ENCODE data around the gene GSTA1.
"Not testable (repeated sequence)": the region's sequence is repeated elsewhere in the genome, so short reads cannot be mapped to it uniquely, and the experiment has no call there.

Gene GSTA1

GRCh38 chr6:52802806-52803205 lies 810 bp downstream of the GSTA1 start:
- DNase-seq = no peak

- DNase-seq = no peak
Measured at GRCh38 chr6:52801188-52801841, 2.3 kb downstream of the GSTA1 start.

GRCh38 chr6:52799272-52799671 lies 4.3 kb downstream of the GSTA1 start:
- not testable (repeated sequence) for DNase-seq

- not testable (repeated sequence) for DNase-seq
Measured at GRCh38 chr6:52794366-52794765, 9.2 kb downstream of the GSTA1 start.

DNA sequence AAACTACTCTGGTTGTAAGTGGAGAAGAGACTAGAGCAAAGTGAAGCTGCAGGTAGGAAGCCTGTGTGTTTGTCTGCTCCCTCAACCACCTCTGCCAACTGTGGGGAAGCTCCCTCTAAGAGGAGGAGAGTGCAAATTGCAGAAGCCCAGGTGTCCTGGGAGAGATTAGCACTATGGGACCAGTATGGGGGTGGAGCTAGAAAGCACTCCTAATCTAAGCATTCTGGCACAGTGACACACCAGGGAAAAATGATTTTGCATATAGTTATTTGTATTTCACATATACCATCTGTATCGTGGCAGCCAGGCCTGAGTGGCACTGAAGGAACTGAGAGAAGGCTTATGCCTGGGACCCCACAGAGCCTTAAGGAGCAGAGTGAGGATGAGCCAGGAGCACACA lies 12.8 kb downstream of the GSTA1 start:
- DNase-seq = no peak

- not testable (repeated sequence) for DNase-seq
Measured at GRCh38 chr6:52789658-52790057, 14.0 kb downstream of the GSTA1 start.

GRCh38 chr6:52788478-52788877 lies 15.1 kb downstream of the GSTA1 start:
- no peak for DNase-seq

DNA sequence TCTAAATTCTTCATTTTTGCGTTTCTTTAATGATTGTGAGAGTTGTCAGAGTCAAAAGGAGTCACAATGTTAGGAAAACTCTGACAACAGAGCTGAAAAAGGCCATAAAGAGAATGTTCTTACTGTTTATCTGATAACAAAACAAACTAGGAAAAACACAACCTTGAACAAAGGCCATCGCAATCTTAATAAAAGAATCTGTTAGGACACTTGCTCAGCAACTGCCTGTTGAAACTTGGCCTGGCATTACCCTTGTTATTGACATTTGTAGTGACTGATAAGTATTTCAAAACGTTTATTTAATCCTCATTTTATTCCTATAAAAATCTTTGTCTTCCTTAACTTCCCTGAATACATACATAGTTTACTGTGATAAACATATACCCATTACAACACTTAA lies 15.7 kb downstream of the GSTA1 start:
- DNase-seq = no peak

DNA sequence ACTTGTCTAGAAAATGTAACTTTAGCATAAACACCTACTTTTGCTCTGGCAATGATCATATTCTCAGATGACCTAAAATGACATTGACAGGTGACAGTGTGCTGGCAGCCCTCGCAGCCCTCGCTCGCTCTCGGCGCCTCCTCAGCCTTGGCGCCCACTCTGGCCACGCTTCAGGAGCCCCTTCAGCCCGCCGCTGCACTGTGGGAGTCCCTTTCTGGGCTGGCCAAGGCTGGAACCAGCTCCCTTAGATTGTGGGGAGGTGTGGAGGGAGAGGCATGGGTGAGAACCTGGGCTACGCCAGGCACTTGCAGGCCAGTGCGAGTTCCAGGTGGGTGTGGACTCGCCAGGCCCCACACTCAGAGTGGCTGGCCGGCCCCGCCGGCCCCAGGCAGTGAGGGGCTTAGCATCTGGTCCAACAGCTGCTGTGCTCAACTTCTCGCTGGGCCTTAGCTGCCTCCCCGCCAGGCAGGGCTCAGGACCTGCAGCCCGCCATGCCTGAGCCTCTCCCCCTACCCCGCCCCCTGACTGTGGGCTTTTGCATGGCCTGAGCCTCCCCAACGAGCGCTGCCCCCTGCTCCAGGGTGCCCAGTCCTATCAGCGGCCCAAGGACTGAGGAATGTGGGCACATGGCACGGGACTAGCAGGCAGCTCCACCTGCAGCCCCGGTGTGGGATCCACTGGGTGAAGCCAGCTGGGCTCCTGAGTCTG lies 17.2 kb downstream of the GSTA1 start:
- DNase-seq = no peak

GRCh38 chr6:52782696-52783274 lies 20.8 kb downstream of the GSTA1 start:
- not testable (repeated sequence) for DNase-seq

DNA sequence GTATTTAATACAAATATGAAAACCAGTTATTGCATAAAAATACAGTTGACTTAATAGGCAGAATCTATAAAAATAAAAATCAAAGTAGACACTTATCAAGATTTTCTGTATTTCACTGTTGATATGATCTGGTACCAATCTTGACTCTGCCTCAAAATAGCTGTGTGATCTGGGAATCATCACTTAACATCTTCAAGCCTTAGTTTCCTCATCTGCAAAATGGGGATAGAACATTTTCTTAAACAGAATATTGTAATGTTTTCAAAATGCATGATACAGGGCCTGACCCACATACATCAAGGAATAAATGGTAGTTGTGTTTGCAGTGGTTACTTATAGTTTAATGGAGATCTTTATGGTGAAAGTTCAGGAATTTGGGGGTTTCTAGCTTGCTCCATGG lies 21.4 kb downstream of the GSTA1 start:
- DNase-seq = not testable (repeated sequence)

DNA sequence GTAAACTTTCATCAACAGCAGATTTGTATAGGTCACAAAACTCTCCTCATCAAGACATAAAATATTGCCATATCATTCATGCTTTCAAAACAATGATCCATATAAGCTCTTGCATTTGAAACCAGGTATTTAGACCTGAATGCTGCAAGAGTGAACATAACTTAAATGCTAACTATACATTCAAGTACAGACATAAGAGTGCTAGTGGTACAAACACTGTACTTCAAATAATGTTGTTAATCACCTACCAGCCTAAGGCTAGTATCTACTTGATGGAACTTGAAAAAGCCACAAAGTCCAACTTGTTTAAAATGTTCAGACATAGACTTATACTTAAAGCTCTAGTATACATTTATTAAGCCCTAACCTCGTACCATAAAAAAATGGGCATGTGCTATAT lies 24.4 kb downstream of the GSTA1 start:
- no peak for DNase-seq

DNA sequence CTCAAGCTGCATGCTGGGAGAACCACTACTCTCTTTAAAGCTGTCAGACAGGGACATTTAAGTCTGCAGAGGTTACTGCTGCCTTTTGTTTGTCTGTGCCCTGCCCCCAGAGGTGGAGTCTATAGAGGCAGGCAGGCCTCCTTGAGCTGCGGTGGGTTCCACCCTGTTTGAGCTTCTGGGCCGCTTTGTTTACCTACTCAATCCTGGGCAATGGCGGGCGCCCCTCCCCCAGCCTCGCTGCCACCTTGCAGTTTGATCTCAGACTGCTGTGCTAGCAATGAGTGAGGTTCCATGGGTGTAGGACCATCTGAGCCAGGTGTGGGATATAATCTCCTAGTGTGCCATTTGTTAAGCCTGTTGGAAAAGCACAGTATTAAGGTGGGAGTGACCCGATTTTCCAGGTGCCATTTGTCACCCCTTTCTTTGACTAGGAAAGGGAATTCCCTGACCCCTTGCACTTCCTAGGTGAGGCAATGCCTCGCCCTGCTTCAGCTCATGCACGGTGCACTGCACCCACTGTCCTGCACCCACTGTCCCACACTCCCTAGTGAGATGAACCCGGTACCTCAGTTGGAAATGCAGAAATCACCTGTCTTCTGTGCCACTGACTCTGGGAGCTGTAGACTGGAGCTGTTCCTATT lies 26.8 kb downstream of the GSTA1 start:
- DNase-seq = not testable (repeated sequence)

- not testable (repeated sequence) for DNase-seq
Measured at GRCh38 chr6:52769399-52769798, 34.2 kb downstream of the GSTA1 start.

DNA sequence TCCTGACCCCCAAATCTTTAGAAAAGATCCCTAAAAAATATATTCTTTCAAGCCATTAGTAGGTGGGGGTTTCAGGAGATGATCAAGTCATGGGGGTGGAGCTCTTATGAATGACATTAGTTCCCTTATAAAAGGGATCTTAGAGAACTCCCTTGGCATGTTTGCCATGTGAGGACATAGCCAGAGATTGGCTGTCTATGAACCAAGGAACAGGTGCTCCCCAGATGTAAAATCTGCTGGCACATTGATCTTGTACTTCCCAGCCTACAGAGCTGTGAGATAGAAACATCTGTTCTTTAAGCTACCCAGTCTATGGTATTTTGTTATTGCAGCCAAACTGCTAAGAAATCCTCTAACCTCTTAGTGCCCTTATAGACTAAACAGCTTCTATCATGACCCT lies 36.0 kb downstream of the GSTA1 start:
- DNase-seq = not testable (repeated sequence)

DNA sequence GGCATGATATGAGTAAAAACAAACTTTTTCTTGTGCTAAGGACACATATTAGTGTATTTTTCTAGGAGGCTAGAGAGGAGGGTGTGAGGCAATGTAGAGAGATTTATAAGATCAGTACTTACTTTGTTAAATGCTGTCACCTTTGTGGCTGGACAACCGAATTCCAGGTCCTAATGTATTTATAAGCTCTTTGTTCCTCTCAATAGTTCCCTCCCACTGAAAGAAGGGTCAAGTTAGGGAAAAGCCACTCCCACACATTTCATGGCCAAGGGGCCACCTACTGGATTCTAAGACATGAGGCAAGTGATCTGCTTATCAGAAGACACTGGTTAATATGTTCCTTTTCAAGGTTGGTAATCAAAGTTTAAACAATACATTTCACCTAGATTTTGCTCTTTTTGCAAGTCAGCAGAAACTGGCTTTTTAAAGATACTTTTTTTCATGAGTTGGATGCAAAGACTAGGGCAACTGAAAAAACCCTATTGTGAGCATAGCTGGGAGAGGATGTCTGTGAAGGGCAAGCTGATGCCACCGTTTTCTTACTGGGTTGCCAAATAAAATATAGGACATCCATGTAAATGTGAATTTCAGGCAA lies 40.2 kb downstream of the GSTA1 start, which contains the start of gene GSTA2:
GSTA2 (minus strand) TSS at position 154 of the 595 bp plus-strand sequence. CDS start 5,528 bp downstream, outside the sequence.
- DNase-seq = not testable (repeated sequence)

GRCh38 chr6:52761673-52762491 lies 41.7 kb downstream of the GSTA1 start:
- not testable (repeated sequence) for DNase-seq

DNA sequence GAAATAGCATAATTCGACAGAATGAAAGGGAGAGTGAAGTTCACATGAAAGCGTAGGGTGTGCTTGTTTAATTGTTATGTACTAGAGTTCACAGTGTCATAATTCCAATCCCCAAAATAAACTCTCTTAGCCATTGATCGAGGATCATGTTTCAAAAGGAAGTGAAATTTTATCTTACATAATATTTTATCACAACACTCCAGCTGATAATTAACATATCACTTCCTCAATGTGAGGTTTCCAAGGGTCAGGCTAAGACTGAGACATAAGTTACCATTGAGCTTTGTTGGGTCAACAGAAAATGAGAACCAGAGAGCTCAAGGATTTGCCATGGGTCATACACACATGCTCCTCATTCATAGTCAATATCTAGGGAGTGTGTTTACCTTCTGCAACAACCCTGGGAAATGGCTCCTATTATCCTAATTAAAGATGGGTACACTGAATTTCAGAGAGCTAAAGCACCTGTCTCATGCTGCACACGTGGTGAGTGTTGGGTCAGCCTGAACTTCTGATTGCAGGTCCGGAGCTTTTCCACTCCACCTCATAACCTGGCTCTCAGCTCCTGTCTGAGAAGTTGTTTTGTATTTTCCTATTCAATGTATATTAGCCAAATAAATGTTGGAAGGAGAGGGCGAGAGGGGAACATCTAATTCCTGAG lies 43.4 kb downstream of the GSTA1 start:
- DNase-seq = no peak

DNA sequence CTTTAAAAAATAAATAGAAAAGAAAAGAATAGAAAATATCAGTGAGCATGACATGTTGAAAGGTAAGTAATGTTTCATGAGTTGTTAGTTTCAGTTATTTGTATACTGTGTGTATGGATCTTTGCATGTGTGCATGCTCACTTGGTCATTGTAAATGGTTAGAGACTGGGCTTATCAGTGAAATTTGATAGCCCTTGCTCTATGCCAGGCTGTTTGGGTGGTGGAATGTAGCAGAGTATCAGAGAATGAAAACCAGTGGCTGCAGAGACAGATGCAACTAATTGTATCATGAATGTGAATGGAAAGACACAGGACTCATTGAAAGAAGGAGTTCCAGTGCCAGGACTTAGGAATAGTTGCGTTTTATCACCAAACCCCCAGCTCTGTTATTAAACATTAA lies 44.5 kb downstream of the GSTA1 start:
- DNase-seq = no peak

- not testable (repeated sequence) for DNase-seq
Measured at GRCh38 chr6:52757651-52758338, 45.8 kb downstream of the GSTA1 start.

- no peak for DNase-seq
Measured at GRCh38 chr6:52754443-52754842, 49.2 kb downstream of the GSTA1 start.
